PC-3 (cell line): Measurements from ENCODE around the gene GMDS. TPM values are rescaled to one million over a fixed set of nuclear protein-coding genes. Genes with fewer than 3 reads are reported as not detected.

Source experiments
- ATAC-seq: fragments of 200-7000 bp; cut with Tn5 transposase; 2 replicates; pipeline ENCODE4 v1.9.1; 2020; ENCODE audit warnings: mild to moderate bottlenecking, moderate library complexity
- BruUV-seq: library from RNA; stranded (reverse); fragments of 400-500 nt; replicated peaks from 2 replicates; lab custom pipeline; 2021; lab: Mats Ljungman, UMichigan
- CTCF ChIA-PET: fragments of 300-600 bp; sonication (Branson Sonifier 250); formaldehyde crosslinking; loops from one replicate; lab custom pipeline; 2022; ENCODE audit warnings: antibody characterized with exemption; lab: Charles Lee
- POLR2A ChIA-PET: fragments of 300-600 bp; sonication (Branson Sonifier 250); formaldehyde crosslinking; loops from one replicate; lab custom pipeline; 2022; ENCODE audit warnings: antibody characterized with exemption; ENCODE audit not compliant: unreplicated experiment; lab: Charles Lee
- DNase-seq: peaks from one replicate; pipeline ENCODE4 v3.0.0-alpha.2; 2015
- H2AFZ ChIP-seq: fragments of 300-600 bp; sonication (generic); 2 replicates; pipeline ENCODE4 v1.6.0; 2016; ENCODE audit warnings: antibody characterized with exemption, low read length
- H3F3A ChIP-seq: fragments of 300-600 bp; sonication (generic); one replicate; pipeline ENCODE4 v1.6.0; 2017; ENCODE audit warnings: antibody characterized with exemption, low read length, control low read depth, mild to moderate bottlenecking; ENCODE audit not compliant: unreplicated experiment
- H3K27ac ChIP-seq: fragments of 300-600 bp; sonication (generic); 2 replicates; pipeline ENCODE4 v1.5.1; 2016; ENCODE audit warnings: mild to moderate bottlenecking, low read length
- H3K27me3 ChIP-seq: fragments of 300-600 bp; sonication (generic); 2 replicates; pipeline ENCODE4 v1.6.1; 2016; ENCODE audit warnings: low read length, mixed read lengths
- H3K36me3 ChIP-seq: fragments of 300-600 bp; sonication (generic); 2 replicates; pipeline ENCODE4 v1.6.1; 2016; ENCODE audit warnings: low read depth, mixed run types, low read length, mixed read lengths
- H3K4me1 ChIP-seq: fragments of 300-600 bp; sonication (generic); 2 replicates; pipeline ENCODE4 v1.5.1; 2016; ENCODE audit warnings: low read length; ENCODE audit not compliant: insufficient read depth
- H3K4me2 ChIP-seq: fragments of 300-600 bp; sonication (generic); 2 replicates; pipeline ENCODE4 v1.6.0; 2016; ENCODE audit warnings: low read length
- H3K4me3 ChIP-seq: fragments of 300-600 bp; sonication (generic); 2 replicates; pipeline ENCODE4 v1.5.1; 2016; ENCODE audit warnings: mild to moderate bottlenecking, low read length, mixed read lengths
- H3K79me2 ChIP-seq: fragments of 300-600 bp; sonication (generic); 2 replicates; pipeline ENCODE4 v1.6.1; 2017; ENCODE audit warnings: low read length, mixed read lengths
- H3K9ac ChIP-seq: fragments of 300-600 bp; sonication (generic); 2 replicates; pipeline ENCODE4 v1.6.0; 2016; ENCODE audit warnings: mild to moderate bottlenecking, low read length
- H3K9me2 ChIP-seq: fragments of 300-600 bp; sonication (generic); replicated peaks from 2 replicates; pipeline ENCODE4 v1.6.1; 2016; ENCODE audit warnings: mixed run types, low read length, mixed read lengths
- H3K9me3 ChIP-seq: fragments of 300-600 bp; sonication (generic); 2 replicates; pipeline ENCODE4 v1.6.1; 2016; ENCODE audit warnings: low read length, mixed read lengths
- H4K20me1 ChIP-seq: fragments of 300-600 bp; sonication (generic); 2 replicates; pipeline ENCODE4 v1.6.1; 2016; ENCODE audit warnings: low read length, mixed read lengths
- CTCF ChIP-seq: fragments of 300-600 bp; sonication (generic); conservative IDR thresholded peaks from 2 replicates; pipeline ENCODE4 v1.5.1; 2017; ENCODE audit warnings: antibody characterized with exemption, low read depth, mild to moderate bottlenecking, low read length
- EZH2 ChIP-seq: fragments of 300-600 bp; sonication (generic); IDR thresholded peaks from one replicate; pipeline ENCODE4 v1.6.1; 2017; ENCODE audit warnings: antibody characterized with exemption, mild to moderate bottlenecking, low read length; ENCODE audit not compliant: unreplicated experiment
- EZH2phosphoT487 ChIP-seq: fragments of 300-600 bp; sonication (generic); IDR thresholded peaks from 2 replicates; pipeline ENCODE4 v1.6.1; 2018; ENCODE audit warnings: mild to moderate bottlenecking, antibody characterized with exemption, low read length, borderline replicate concordance
- intact Hi-C: fragments of 100-400 bp; cut with micrococcal nuclease; formaldehyde crosslinking; loops from 2 replicates; pipeline ENCODE4 v1.9.0; 2023
- total RNA-seq: library from RNA; depleted of rRNA; stranded (reverse); fragments of >200 nt; gene quantifications from 2 replicates; pipeline ENCODE4 v1.2.3, GENCODE V29; 2014

GMDS gene
- total RNA-seq, 1 experiment from 2014 or later: 18.3 TPM

GRCh38 chr6:2037237-2037926 is 208.0 kb downstream of the GMDS start:
- TF ChIP-seq CTCF (peak; percentile 32; the same call in 1 of the 2 replicates), EZH2phosphoT487 (no peak)
- Histone ChIP-seq H3K9me3 (no peaks in the 10 kb centered on the region), H2AFZ (no peak overlapping the region), H3K4me3 (no peak overlapping the region), H3F3A (no peaks in the 10 kb centered on the region), H3K27ac (no peak overlapping the region), H3K9ac (no peak overlapping the region), H3K79me2 (no peaks in the 10 kb centered on the region), H3K4me1 (no peaks in the 10 kb centered on the region), H3K36me3 (no peaks in the 10 kb centered on the region), H3K9me2 (no peaks in the 10 kb centered on the region), H4K20me1 (no peaks in the 10 kb centered on the region), H3K27me3 (no peaks in the 10 kb centered on the region), H3K4me2 (no peak overlapping the region)
- ChIA-PET POLR2A (interaction anchor here (0.6 kb wide), 1 partner anchor 252 kb away, joined by 3 read pairs; no protein-coding TSS in a partner anchor), CTCF (no interaction called here)
- intact Hi-C loops: no loop called here
- DNase-seq: peak; percentile 15
- BruUV-seq: no TSS peak
- no peak for ATAC-seq

- Histone ChIP-seq H3K79me2 (no peaks in the 10 kb centered on the region), H3K36me3 (no peaks in the 10 kb centered on the region), H3K4me2 (no peak overlapping the region), H4K20me1 (no peaks in the 10 kb centered on the region), H3K9me3 (no peaks in the 10 kb centered on the region), H3K9ac (no peak overlapping the region), H3K4me1 (no peaks in the 10 kb centered on the region), H3K27me3 (no peaks in the 10 kb centered on the region), H3K27ac (no peak overlapping the region), H3F3A (no peaks in the 10 kb centered on the region), H3K4me3 (no peak overlapping the region), H2AFZ (no peak overlapping the region), H3K9me2 (no peaks in the 10 kb centered on the region)
- TF ChIP-seq CTCF (no peak), EZH2 (no peak), EZH2phosphoT487 (no peak)
- intact Hi-C loops: no loop called here
- no TSS peak for BruUV-seq
- ATAC-seq (no peak), DNase-seq (no peak)
- POLR2A ChIA-PET: interaction anchor here (0.6 kb wide), 1 partner anchor 252 kb away, joined by 3 read pairs; no protein-coding TSS in a partner anchor
- CTCF ChIA-PET: no interaction called here
These were observed 208.7 kb downstream of the GMDS start for GRCh38 chr6:2036710-2037023.

- CTCF ChIA-PET: no interaction called here
These were observed 209.3 kb downstream of the GMDS start for GRCh38 chr6:2035826-2036709.

More at GRCh38 chr6:2035826-2036709, 209.3 kb downstream of the GMDS start:
- Histone ChIP-seq H3K36me3 (no peaks in the 10 kb centered on the region), H3K4me3 (no peak overlapping the region), H3K4me2 (no peak overlapping the region), H2AFZ (no peak overlapping the region), H3K9ac (no peak overlapping the region), H3K4me1 (no peaks in the 10 kb centered on the region), H3K9me2 (no peaks in the 10 kb centered on the region), H3K9me3 (no peaks in the 10 kb centered on the region), H4K20me1 (no peaks in the 10 kb centered on the region), H3K27me3 (no peaks in the 10 kb centered on the region), H3F3A (no peaks in the 10 kb centered on the region), H3K27ac (no peak overlapping the region), H3K79me2 (no peaks in the 10 kb centered on the region)
- POLR2A ChIA-PET: no interaction called here
- ATAC-seq (no peak), DNase-seq (no peak)
- no TSS peak for BruUV-seq
- TF ChIP-seq EZH2phosphoT487 (no peak), EZH2 (no peak), CTCF (no peak)
- intact Hi-C loops: no loop called here
